ENCODE results near the gene HFM1.
"Not testable (repeated sequence)": the region's sequence is repeated elsewhere in the genome, so short reads cannot be mapped to it uniquely, and the experiment has no call there.

Gene HFM1, protein sequence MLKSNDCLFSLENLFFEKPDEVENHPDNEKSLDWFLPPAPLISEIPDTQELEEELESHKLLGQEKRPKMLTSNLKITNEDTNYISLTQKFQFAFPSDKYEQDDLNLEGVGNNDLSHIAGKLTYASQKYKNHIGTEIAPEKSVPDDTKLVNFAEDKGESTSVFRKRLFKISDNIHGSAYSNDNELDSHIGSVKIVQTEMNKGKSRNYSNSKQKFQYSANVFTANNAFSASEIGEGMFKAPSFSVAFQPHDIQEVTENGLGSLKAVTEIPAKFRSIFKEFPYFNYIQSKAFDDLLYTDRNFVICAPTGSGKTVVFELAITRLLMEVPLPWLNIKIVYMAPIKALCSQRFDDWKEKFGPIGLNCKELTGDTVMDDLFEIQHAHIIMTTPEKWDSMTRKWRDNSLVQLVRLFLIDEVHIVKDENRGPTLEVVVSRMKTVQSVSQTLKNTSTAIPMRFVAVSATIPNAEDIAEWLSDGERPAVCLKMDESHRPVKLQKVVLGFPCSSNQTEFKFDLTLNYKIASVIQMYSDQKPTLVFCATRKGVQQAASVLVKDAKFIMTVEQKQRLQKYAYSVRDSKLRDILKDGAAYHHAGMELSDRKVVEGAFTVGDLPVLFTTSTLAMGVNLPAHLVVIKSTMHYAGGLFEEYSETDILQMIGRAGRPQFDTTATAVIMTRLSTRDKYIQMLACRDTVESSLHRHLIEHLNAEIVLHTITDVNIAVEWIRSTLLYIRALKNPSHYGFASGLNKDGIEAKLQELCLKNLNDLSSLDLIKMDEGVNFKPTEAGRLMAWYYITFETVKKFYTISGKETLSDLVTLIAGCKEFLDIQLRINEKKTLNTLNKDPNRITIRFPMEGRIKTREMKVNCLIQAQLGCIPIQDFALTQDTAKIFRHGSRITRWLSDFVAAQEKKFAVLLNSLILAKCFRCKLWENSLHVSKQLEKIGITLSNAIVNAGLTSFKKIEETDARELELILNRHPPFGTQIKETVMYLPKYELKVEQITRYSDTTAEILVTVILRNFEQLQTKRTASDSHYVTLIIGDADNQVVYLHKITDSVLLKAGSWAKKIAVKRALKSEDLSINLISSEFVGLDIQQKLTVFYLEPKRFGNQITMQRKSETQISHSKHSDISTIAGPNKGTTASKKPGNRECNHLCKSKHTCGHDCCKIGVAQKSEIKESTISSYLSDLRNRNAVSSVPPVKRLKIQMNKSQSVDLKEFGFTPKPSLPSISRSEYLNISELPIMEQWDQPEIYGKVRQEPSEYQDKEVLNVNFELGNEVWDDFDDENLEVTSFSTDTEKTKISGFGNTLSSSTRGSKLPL (N-terminal part only)

DNA sequence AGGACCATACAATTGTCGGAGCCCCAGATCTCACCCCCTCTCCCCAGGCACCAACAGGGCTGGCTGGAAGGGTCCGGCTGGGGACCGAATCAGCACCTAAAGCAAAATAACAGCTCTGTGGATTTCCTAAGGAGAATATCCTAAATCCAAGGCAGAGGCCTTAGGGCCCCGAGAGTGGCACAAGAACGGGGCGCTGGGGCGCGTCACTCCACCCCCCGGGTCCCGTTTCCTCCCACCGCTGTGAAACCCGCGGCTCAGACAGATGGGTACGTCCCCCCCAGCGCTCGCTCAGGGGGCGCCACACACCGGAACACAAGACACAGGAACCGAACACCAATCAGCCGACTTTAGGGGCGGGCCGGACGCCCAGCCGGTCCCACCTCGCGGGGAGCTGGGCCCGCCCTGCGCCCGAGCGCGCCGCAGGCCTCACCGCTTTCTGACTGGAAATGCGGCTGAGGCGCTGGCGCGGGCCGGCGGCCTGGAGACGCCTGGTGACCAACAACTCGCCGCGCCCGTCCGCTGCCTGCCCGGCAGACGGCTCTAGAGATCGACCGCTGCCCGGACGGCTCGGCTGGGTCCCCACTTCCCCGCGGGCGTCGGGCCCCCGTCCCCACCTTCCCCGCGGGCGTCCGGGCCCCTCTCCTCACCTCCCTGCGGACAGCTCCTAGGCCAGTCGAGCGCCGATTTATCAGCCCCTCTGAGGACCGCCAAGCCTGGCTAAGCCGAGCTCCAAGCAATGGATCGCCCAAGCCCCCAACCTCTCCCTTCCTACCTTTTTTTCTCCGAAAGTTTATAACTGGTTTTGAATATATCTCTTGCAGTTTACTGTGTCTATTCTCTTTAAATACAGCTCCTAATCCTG is at the start of gene HFM1:
TSS of gene HFM1 (minus strand) at position 687 of the 862 bp plus-strand sequence. CDS start 3,755 bp downstream, outside the sequence.
- peak; percentile 84 for DNase-seq

DNA sequence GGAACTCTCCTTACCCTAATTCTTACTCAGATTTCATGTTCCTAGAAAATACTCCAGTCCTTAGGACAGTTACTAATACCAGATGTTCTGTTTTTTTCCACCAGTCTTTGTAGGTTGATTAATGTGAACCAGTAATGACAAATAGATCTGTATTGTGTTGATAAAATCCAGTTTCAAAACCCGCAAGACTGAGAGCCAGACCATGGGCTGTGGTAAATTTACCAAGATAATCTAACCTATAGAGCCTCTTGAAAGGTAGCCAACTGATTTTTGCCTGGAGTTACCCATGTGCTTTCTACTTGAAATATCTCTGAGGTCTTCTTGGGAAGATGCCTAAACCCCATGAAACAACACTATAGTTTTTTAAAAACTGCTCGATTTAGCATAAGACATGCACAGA is 49.5 kb upstream of the HFM1 start:
- DNase-seq, result no peak

DNA sequence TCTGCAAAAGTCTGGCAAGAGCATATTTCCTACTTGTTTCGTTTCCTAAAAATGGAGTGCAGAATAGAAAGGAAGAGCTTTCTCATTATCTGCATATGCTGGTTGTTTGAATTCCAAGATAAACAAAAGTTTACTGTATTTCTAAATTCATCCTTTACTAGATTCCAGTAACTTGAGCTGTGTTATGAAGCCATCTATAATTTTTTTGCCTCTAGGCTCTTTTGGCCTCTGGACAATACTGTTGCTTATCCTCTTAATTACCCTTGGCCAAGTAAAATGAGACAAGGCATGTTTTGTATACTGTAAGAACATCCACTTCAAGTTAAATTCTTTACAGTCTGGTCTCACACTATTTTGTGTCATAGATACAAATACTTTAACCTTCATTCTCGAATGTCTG is 45.6 kb upstream of the HFM1 start:
- no peak for DNase-seq

DNA sequence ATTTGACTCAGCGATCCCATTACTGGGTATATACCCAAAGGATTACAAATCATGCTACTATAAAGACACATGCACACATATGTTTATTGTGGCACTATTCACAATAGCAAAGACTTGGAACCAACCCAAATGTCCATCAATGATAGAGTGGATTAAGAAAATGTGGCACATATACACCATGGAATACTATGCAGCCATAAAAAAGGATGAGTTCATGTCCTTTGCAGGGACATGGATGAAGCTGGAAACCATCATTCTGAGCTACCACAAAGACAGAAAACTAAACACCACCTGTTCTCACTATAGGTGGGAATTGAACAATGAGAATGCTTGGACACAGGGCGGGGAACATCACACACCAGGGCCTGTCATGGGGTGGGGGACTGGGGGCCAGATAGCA is 43.1 kb upstream of the HFM1 start:
- not testable (repeated sequence) for DNase-seq

DNA sequence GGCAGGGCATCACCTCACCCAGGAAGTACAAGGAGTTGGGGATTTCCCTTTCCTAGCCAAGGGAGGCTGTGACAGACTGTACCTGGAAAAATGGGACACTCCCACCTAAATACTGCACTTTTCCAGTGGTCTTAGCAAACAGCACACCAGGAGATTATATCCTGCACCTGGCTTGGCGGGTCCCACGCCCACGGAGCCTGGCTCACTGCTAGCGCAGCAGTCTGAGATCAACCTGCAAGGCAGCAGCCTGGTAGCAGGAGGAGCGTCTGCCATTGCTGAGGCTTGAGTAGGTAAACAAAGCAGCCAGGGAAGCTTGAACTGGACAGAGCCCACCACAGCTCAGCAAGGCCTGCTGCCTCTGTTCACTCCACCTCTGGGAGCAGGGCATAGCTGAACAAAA is 37.3 kb upstream of the HFM1 start:
- not testable (repeated sequence) for DNase-seq

DNA sequence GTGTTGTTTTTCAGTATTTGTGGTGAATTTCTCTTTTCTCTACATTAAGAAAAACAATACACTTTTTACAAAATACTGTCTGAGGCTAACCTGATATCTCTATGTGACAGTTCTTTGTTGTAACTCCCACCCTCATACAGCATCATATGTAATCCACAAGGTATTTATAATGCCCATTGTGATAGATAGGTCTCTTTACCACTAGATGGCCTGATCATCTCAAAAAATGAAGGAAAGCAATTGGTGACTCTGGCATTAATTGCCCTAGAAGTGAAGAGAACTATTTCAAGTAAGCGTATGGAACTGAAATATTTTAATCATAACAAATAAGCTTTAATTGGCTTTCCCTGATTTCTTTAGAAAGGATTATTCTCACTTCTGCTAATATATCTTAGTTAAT is 36.2 kb upstream of the HFM1 start:
- no peak for DNase-seq

DNA sequence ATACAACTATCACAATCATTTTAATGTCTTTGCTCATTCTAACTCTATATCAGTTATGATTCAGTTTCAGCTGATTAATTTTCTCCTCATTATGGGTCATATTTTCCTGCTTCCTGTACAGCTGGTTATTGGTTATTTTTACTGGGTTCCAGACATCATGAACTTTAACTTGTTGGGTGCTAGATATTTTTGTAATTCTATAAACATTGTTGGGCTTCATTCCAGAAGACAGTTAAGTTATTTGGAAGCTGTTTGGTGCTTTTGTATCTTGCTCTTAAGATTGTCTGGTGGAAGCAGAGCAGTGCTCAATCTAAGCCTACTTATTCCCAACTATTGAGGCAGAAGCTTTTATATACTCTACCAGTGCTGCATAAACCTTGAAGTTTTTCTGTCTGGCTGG is 34.4 kb upstream of the HFM1 start:
- DNase-seq, result no peak

DNA sequence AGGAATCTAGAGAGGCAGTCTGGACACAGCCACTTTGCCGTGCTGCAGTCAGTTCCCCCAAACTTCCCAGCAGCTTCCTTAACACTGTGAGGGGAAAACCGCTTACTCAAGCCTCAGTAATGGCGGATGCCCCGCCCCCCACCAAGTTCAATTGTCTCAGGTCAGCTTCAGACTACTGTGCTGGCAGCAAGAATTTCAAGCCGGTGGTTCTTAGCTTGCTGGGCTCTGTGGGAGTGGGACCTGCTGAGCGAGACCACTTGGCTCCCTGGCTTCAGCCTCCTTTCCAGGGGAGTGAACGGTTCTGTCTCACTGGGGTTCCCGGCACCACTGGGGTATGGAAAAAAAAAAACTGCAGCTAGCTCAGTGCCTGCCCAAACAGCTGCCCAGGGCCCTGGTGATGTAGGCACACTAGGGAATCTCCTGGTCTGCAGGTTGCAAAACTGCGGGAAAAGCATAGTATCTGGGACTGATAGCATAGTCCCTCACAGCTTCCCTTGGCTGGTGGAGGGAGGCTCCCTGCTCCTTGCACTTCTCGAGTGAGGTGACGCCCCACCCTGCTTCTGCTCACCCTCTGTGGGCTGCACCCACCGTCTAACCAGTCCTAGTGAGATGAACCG is 23.7 kb upstream of the HFM1 start:
- DNase-seq, result no peak

DNA sequence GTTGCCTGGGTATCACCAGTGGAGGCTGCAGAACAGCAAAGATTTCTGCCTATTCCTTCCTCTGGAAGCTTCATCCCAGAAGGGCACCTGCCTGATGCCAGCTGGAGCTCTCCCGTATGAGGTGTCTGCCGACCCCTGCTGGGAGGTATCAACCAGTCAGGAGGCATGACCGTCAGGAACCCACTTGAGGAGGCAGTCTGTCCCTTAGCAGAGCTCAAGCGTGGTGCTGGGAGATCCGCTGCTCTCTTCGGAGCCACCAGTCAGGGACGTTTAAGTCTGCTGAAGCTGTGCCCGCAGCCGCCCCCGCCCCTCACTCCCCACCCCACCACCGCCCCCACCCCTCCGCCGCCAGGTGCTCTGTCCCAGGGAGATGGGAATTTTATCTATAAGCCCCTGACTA is 23.1 kb upstream of the HFM1 start:
- no peak for DNase-seq

DNA sequence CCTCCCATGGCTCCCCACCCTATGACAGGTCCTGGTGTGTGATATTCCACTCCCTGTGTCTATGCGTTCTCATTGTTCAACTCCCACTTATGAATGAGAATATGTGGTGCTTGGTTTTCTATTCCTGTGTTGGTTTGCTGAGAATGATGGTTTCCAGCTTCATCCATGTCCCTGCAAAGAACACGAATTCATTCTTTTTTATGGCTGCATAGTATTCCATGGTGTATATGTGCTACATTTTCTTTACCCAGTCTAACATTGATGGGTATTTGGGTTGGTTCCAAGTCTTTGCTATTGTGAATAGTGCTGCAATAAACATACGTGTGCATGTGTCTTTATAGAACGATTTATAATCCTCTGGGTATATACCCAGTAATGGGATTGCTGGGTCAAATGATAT is 17.9 kb upstream of the HFM1 start:
- not testable (repeated sequence) for DNase-seq

DNA sequence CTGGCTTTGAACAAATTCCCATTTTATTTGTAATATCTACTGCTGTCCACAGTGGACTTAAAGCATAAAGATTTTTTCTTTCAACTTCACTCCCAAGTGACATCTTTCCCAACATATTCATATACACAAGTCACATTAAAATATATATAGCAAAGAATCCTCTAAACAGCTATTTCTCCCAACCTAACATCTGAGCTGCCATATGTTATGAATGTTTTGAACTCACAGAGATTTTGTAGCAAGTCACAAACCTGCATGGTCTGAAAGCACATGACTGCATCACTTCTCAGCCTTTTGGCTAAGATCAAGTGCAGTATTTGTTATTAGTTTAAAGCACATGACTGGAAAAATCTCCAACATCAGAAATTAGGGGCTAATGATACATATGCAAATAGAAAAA is 7.7 kb upstream of the HFM1 start:
- no peak for DNase-seq

DNA sequence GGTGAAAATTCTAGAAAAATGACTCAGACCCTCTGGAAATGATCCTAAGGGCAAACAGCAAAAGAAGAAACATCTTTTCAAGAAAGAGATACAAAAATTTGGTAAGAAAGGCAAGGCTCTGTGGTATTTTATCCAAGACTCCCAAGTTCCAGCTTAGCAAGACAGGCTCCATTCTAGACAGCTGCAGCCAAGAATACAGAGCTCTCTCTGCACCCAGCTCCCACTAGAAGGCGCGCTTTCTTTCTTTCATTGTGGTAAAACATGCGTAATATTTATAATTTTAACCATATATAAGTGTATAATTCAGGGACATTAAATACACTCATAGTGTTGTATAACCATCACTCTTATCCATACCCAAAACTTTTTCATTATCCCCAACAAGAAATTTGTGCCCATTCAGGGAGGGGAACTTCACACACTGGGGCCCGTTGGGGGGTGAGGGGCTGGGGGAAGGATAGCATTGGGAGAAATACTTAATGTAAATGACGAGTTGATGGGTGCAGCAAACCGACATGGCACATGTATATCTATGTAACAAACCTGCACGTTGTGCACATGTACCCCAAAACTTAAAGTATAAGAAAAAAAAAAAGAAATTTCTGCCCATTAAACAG is 2.2 kb upstream of the HFM1 start:
- DNase-seq, result no peak

DNA sequence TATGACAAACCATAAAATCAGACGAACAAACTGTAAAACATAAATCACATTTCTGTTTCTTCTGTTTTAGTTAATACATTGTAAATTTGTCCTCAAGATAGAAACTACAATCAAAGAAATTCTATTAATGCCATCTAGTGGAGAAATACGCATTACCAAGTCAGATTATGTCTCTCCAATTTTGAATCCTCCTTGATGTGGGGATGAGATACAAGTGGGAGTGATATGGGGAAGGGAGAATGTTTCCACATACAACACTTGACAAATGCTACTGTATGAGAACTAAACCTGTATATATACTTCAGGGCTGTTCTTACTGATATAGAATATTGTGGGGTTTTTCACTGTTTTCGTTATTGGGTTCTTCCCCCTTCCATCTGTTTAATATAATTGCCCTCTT is 2.6 kb downstream of the HFM1 start:
- DNase-seq, result no peak

DNA sequence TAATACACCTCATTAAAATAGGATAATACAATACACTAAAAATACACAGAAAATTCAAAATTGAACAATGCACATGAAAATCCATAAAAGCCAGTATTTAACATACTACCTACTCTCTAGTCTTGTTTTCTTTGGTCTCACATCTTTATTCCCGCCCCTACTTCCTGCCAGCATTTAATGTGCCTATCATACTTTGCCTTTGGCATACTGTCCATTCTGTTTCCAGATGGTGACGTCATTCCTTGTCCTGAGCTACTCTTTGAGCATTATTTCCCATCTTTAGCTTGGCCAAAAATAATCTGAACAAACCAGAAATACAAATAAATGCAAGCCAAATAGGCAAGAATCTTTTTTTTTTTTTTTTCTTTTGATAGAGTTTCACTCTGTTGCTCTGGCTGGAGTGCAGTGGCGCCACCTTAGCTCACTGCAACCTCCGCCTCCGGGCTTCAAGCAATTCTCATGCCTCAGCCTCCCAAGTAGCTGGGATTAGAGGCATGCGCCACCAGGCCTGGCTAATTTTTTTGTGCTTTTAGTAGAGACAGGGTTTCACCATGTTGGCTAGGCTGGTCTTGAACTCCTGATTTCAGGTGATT is 4.4 kb downstream of the HFM1 start:
- no peak for DNase-seq

DNA sequence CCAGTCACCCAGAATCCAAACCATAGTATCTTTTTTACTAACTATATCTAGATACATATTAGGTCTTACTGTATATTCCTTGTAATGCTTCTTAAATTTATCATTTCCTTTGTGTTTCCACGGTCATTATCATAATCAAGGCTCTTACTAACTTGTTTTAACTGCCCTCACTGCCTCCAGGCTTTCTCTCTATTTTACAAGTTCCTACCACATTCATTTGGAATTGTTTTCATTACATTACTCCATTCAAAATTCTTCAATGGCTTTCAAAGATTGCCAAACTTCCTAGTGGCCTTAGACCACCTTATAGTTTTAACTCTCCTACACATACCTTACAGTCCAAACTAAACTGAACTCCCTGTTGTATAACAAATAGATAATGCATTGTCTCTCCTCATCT is 6.3 kb downstream of the HFM1 start:
- DNase-seq, result no peak

DNA sequence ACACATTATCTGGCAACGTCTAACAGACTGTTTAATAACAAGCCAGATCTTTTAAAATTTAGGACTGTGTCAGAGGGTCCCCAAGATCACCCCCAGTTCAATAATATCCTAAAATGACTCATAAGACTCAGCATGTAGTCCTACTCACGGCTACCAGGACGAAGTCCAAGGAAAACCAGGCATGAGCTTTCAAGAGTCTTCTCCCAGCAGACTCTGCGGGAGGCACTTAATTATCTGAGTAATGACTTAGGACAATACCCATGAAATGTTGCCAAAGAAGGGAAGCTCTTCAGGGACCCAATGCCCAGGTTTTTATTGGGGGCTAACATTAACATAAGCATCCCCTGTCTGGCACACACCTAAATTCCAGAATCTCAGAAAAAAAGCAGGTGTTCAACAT is 7.0 kb downstream of the HFM1 start:
- no peak for DNase-seq

DNA sequence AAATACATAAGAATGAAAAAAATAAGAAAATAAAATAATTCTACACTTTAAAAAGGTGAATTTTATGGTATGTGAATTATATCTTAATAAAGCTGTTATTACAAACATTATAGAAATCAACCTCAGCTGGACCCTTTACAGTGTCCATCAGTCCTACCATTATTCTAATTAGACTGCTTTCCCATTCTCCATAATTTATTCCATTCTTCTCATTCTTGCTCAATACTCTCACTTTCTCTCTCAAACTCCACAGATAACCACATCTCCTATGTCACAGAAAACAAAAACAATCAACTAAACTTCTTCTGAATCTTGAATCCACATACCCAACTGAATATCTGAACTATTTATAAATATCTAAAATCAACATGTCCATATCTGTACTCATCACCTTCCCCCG is 11.6 kb downstream of the HFM1 start:
- DNase-seq, result no peak

DNA sequence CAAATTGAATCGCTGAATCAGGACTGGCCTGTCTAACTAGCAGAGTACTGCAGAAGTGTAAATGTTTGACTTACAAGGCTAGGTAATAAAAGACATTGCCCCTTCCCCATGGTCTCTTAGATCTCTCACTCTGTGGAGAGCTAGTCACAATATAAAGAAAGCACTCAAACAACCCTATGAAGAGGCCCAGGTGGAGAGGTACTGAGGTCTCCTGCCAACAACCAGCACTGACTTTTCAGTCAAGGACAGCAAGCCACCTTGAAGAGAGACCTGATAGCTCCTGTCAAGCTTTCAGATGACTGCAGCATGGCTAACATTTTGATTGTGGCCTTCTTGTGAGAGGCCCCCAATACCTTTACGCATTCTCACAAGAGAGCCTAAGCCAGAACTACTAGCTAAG is 18.5 kb downstream of the HFM1 start:
- no peak for DNase-seq

DNA sequence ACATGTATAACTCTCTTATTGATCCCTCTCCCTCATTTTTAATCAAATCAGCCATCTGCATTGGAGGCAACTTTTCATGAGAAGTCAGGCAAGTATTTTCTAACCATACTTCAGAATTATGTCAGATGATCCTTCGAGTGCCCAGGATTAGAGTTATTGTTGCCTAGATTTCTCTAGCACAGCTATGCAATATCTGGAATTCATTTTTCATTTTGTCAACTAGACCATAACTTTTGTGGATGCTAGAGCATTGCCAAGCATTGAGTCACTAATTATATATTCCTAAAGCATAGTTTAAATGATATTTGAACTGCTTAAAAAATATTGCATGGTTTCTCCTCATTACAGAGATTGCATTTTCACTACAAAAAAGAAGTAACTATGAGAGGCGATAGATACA is 21.2 kb downstream of the HFM1 start:
- DNase-seq, result no peak

DNA sequence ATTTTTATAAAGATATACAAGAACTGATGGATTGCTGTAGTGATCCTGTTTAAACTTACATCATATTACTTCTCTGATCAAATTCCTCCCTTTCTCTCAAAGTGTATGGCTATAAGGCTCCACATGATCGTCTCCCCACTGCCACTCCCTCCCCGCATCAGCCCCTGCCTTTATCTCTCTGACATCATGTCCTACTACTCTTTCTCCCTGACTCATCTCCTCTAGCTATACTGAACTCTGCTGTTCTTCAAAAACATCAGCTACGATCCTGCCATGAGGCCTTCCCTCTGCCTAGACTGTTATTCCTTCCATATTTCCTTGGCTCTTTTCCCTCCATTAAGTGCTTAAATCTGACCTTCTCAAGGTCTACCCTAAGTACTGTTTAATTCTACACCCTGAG is 22.8 kb downstream of the HFM1 start:
- DNase-seq, result no peak

DNA sequence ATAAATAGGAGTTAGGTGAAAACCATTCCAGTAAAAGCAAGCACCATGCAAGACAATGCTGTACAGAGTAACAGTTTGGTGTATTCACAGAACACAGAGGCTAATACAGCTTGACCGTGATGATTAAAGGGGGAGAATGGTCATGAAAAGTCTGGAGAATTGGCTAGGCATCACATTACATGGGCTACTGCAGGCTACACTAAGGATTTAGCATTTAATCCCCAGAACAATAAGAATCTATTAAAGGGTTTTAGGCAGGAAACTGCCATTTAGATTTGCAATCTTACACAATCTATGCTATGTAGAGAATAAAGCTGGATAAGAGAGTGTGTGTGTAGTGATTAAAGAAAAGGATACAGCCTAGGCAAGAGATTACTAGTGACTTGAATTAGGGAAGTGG is 30.6 kb downstream of the HFM1 start:
- no peak for DNase-seq
